ENCODE results near the gene CSGALNACT2. TPM values are rescaled to one million over a fixed set of nuclear protein-coding genes. Genes with fewer than 3 reads are reported as not detected.
A peak's percentile ranks its signal among the peaks of the same experiment; 100 is the strongest.

CSGALNACT2 gene
- total and polyA plus RNA-seq, 4 donors: 4.1 to 11.0 (median 6.1) TPM

DNA sequence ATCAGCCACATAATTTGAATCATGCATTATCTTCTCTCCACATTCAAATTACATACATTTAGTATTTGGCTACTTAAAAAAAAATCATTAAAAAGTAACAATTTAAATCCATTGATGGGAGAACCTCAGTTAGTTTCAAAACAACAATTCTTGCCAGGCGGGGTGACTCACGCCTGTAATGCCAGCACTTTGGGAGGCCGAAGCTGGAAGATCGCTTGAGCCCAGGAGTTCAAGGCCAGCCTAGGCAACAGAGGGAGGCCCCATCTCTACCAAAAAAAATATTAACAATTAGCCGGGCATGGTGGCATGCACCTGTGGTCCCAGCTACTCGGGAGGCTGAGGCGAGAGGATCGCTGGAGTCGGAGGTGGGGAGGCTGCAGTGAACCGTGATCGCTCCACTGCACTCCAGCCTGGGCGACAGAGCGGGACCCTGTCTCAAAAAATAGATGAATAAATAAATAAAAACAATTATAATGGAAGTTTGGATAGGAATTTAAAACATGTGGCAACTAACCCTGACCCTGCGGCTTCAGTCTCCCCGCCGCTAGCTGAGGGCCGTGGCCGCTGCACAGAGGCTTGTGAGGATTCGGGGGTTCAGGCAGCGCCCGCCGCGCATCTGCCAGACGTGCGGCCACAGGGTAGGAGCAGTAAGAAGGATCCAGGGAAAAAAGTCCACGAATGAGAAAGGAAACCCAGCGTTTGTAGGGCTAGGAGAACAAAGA, 1.1 kb upstream of the CSGALNACT2 start:
- no peaks in the 10 kb centered on the region for H3K27me3 ChIP-seq (ENCODE audit: control insufficient read depth in 4 of 4, insufficient read depth in 4 of 4, low read length in 3 of 4)
- no peaks in the 10 kb centered on the region for H3K36me3 ChIP-seq (ENCODE audit: control insufficient read depth in 4 of 4, insufficient read depth in 3 of 4, low read depth in 1 of 4, low read length in 3 of 4)
- TF ChIP-seq SP1 (IDR thresholded peaks at IDR 0.05): no peak
- TF ChIP-seq EGR1 (IDR thresholded peaks at IDR 0.05; ENCODE audit: low read depth in 2 of 2): no peak
- no peak for TF ChIP-seq FOXA2 (IDR thresholded peaks at IDR 0.05)
- no peak for TF ChIP-seq MAX (IDR thresholded peaks at IDR 0.05)
- TF ChIP-seq FOXA1 (IDR thresholded peaks at IDR 0.05): no peak
- TF ChIP-seq JUND (IDR thresholded peaks at IDR 0.05): no peak
- TF ChIP-seq ZBTB33 (IDR thresholded peaks at IDR 0.05): no peak
- no peak for TF ChIP-seq CTCF (IDR thresholded peaks at IDR 0.05; ENCODE audit: low read depth, low read length, missing input control)
- no peak for TF ChIP-seq YY1 (IDR thresholded peaks at IDR 0.05)
- no peak for TF ChIP-seq HNF4A (conservative IDR thresholded peaks at IDR 0.05)
- no peak for TF ChIP-seq RAD21 (IDR thresholded peaks at IDR 0.05)
- TF ChIP-seq TAF1 (conservative IDR thresholded peaks at IDR 0.05): no peak
- no peak for TF ChIP-seq RXRA (IDR thresholded peaks at IDR 0.05)
- no peak for TF ChIP-seq REST (IDR thresholded peaks at IDR 0.05)
- no peak for TF ChIP-seq NR2F2 (IDR thresholded peaks at IDR 0.05)
- no peak for TF ChIP-seq ATF3 (IDR thresholded peaks at IDR 0.05)
- no peak for TF ChIP-seq GABPA (IDR thresholded peaks at IDR 0.05 in 1 of 2, conservative IDR thresholded peaks at IDR 0.05 in 1 of 2)
- TF ChIP-seq HNF4G (IDR thresholded peaks at IDR 0.05): no peak
- WGBS: 49% methylated on average over 27 of the region's 27 CpGs
- peak overlapping the region; percentile 88 to 94 for H3K27ac ChIP-seq (ENCODE audit: low read depth in 1 of 2, low read length in 2 of 2)
- no peaks in the 10 kb centered on the region for H3K9me3 ChIP-seq (ENCODE audit: control insufficient read depth in 4 of 4, low read length in 3 of 4)
- peak overlapping the region in 1 of 2 donors; percentile 72 for H3K9ac ChIP-seq (ENCODE audit: low read depth in 1 of 2, low read length in 2 of 2)
- H3K4me1 ChIP-seq (ENCODE audit: control insufficient read depth in 4 of 4, insufficient read depth in 4 of 4, low read length in 3 of 4): peaks cover 3 to 19% (median 10%) of the 10 kb centered on the region in 4 donors
- no peak for DNase-seq (ENCODE audit: low spot score)
- peak overlapping the region; percentile 75 to 98 (median 94) for H3K4me3 ChIP-seq (ENCODE audit: low read depth in 1 of 3, low read length in 3 of 3)
